Measurements from ENCODE around the gene A2ML1.
"Not testable (repeated sequence)": the region's sequence is repeated elsewhere in the genome, so short reads cannot be mapped to it uniquely, and the experiment has no call there.

The A2ML1 gene

DNA sequence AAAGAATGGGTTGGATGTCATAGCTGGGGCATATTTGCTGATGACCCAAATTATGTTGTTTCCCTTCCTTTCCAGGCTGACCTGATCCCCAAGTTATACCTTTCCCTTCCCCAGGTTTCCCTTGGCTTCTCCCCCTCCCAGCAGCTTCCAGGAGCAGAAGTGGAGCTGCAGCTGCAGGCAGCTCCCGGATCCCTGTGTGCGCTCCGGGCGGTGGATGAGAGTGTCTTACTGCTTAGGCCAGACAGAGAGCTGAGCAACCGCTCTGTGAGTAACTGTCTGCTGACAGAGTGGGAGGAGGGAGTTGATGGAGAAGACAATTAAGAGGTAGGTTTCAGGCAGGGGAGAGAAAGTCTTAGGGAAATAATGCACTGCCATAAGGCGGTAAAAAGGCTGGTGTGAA is 25.0 kb downstream of the A2ML1 start:
- H3K27ac ChIP-seq (ENCODE audit: low read length): no peak overlapping the region

GRCh38 chr12:8849876-8850275 is 27.5 kb downstream of the A2ML1 start:
- no peak overlapping the region for H3K4me3 ChIP-seq (ENCODE audit: low read length)
- no CpG with 5 or more reads among the region's 5 CpGs for WGBS (ENCODE audit: insufficient coverage, insufficient read length)
- DNase-seq (ENCODE audit: low read depth, low spot score): no peak

More for the DNA sequence above, 25.0 kb downstream of the A2ML1 start:
- Histone ChIP-seq H3K4me3 (ENCODE audit: low read length) (no peak overlapping the region), H3K9me3 (ENCODE audit: control insufficient read depth, insufficient read depth, low read length) (no peaks in the 10 kb centered on the region; the same call in 1 of the 2 replicates), H3K27me3 (ENCODE audit: control insufficient read depth, insufficient read depth, low read length) (no peaks in the 10 kb centered on the region; the same call in 1 of the 2 replicates), H3K36me3 (ENCODE audit: control insufficient read depth, insufficient read depth, low read length) (peaks cover 3% of the 10 kb centered on the region; the same call in 1 of the 2 replicates), H3K4me1 (ENCODE audit: control insufficient read depth, insufficient read depth, low read length) (no peaks in the 10 kb centered on the region)
- DNase-seq (ENCODE audit: low read depth, low spot score): no peak
- no CpG with 5 or more reads among the region's 6 CpGs for whole genome bisulfite sequencing (ENCODE audit: insufficient coverage, insufficient read length)

GRCh38 chr12:8852119-8852518 is 29.7 kb downstream of the A2ML1 start:
- Histone ChIP-seq H3K27me3 (ENCODE audit: control insufficient read depth, insufficient read depth, low read length) (no peaks in the 10 kb centered on the region; the same call in 1 of the 2 replicates), H3K4me1 (ENCODE audit: control insufficient read depth, insufficient read depth, low read length) (no peaks in the 10 kb centered on the region), H3K36me3 (ENCODE audit: control insufficient read depth, insufficient read depth, low read length) (no peaks in the 10 kb centered on the region; the same call in 1 of the 2 replicates), H3K27ac (ENCODE audit: low read length) (no peak overlapping the region), H3K4me3 (ENCODE audit: low read length) (no peak overlapping the region), H3K9me3 (ENCODE audit: control insufficient read depth, insufficient read depth, low read length) (no peaks in the 10 kb centered on the region; the same call in 1 of the 2 replicates)
- WGBS (ENCODE audit: insufficient coverage, insufficient read length): no CpG with 5 or more reads among the region's 7 CpGs
- DNase-seq (ENCODE audit: low read depth, low spot score): no peak

More at GRCh38 chr12:8849876-8850275, 27.5 kb downstream of the A2ML1 start:
- H3K9me3 ChIP-seq (ENCODE audit: control insufficient read depth, insufficient read depth, low read length): no peaks in the 10 kb centered on the region; the same call in 1 of the 2 replicates
- no peak overlapping the region for H3K27ac ChIP-seq (ENCODE audit: low read length)
- no peaks in the 10 kb centered on the region; the same call in 1 of the 2 replicates for H3K36me3 ChIP-seq (ENCODE audit: control insufficient read depth, insufficient read depth, low read length)
- H3K27me3 ChIP-seq (ENCODE audit: control insufficient read depth, insufficient read depth, low read length): no peaks in the 10 kb centered on the region; the same call in 1 of the 2 replicates
- H3K4me1 ChIP-seq (ENCODE audit: control insufficient read depth, insufficient read depth, low read length): no peaks in the 10 kb centered on the region

GRCh38 chr12:8855891-8856290 is 33.5 kb downstream of the A2ML1 start:
- Histone ChIP-seq H3K4me3 (ENCODE audit: low read length) (no peak overlapping the region), H3K4me1 (ENCODE audit: control insufficient read depth, insufficient read depth, low read length) (no peaks in the 10 kb centered on the region), H3K36me3 (ENCODE audit: control insufficient read depth, insufficient read depth, low read length) (no peaks in the 10 kb centered on the region), H3K9me3 (ENCODE audit: control insufficient read depth, insufficient read depth, low read length) (no peaks in the 10 kb centered on the region), H3K27ac (ENCODE audit: low read length) (no peak overlapping the region), H3K27me3 (ENCODE audit: control insufficient read depth, insufficient read depth, low read length) (no peaks in the 10 kb centered on the region)
- no peak for DNase-seq (ENCODE audit: low read depth, low spot score)
- no CpG with 5 or more reads among the region's 2 CpGs for whole genome bisulfite sequencing (ENCODE audit: insufficient coverage, insufficient read length)

- H3K27ac ChIP-seq (ENCODE audit: low read length); H3K9me3 ChIP-seq (ENCODE audit: control insufficient read depth, insufficient read depth, low read length); H3K36me3 ChIP-seq (ENCODE audit: control insufficient read depth, insufficient read depth, low read length); H3K4me1 ChIP-seq (ENCODE audit: control insufficient read depth, insufficient read depth, low read length); H3K4me3 ChIP-seq (ENCODE audit: low read length); DNase-seq (ENCODE audit: low read depth, low spot score); H3K27me3 ChIP-seq (ENCODE audit: control insufficient read depth, insufficient read depth, low read length): not testable (repeated sequence)
- WGBS (ENCODE audit: insufficient coverage, insufficient read length): no CpG with 5 or more reads among the region's 4 CpGs
Observed at GRCh38 chr12:8859448-8859847, 37.0 kb downstream of the A2ML1 start.

GRCh38 chr12:8860165-8860961 is 37.9 kb downstream of the A2ML1 start:
- no peaks in the 10 kb centered on the region for H3K4me1 ChIP-seq (ENCODE audit: control insufficient read depth, insufficient read depth, low read length)
- no peak overlapping the region for H3K4me3 ChIP-seq (ENCODE audit: low read length)
- no peak overlapping the region for H3K27ac ChIP-seq (ENCODE audit: low read length)
- no peaks in the 10 kb centered on the region for H3K27me3 ChIP-seq (ENCODE audit: control insufficient read depth, insufficient read depth, low read length)
- no peaks in the 10 kb centered on the region for H3K9me3 ChIP-seq (ENCODE audit: control insufficient read depth, insufficient read depth, low read length)
- no CpG with 5 or more reads among the region's 10 CpGs for WGBS (ENCODE audit: insufficient coverage, insufficient read length)
- peak; percentile 64 for DNase-seq (ENCODE audit: low read depth, low spot score)
- H3K36me3 ChIP-seq (ENCODE audit: control insufficient read depth, insufficient read depth, low read length): no peaks in the 10 kb centered on the region

DNA sequence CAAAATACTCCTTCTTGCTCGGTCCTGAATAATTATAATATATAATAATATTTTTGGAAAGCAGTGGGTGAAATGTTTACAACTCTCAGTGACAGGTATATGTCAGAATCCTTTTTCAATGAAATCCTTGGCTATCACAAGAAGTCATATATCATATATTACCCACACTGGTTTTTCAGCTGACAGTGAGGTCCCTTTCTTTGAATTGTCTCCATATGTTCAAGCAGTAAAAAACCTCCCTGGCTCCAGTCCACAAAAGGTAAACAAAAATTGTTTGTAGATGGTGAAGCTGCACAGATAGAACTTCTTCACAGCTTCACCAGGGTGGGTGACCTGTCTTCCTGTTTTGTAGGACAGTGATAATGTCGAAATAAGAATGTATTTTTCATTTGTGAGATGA is 44.0 kb downstream of the A2ML1 start:
- DNase-seq (ENCODE audit: low read depth, low spot score): no peak
- 100% methylated on average over 1 of the region's 2 CpGs for WGBS (ENCODE audit: insufficient coverage, insufficient read length)
- Histone ChIP-seq H3K27me3 (ENCODE audit: control insufficient read depth, insufficient read depth, low read length) (no peaks in the 10 kb centered on the region), H3K4me3 (ENCODE audit: low read length) (no peak overlapping the region), H3K4me1 (ENCODE audit: control insufficient read depth, insufficient read depth, low read length) (no peaks in the 10 kb centered on the region), H3K36me3 (ENCODE audit: control insufficient read depth, insufficient read depth, low read length) (no peaks in the 10 kb centered on the region; the same call in 1 of the 2 replicates), H3K9me3 (ENCODE audit: control insufficient read depth, insufficient read depth, low read length) (no peaks in the 10 kb centered on the region), H3K27ac (ENCODE audit: low read length) (no peak overlapping the region)

DNA sequence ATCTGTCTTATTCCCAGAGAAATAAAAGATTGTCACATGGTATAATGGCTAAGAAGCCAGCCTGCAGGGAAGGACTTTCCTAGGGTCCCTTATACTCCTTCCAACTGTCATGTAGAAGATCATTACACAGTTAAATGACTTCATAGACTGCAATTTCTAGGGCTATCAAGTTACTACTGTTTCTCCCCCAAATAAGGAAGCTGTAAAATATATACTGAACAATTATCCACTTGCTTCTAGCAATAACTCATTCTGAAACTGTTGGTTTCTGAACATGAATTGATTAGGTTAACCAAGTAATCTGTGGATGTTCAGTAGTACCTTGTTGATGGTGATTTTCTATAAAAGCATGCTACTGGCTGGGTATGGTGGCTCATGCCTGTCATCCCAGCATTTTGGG is 44.6 kb downstream of the A2ML1 start:
- no peaks in the 10 kb centered on the region for H3K4me1 ChIP-seq (ENCODE audit: control insufficient read depth, insufficient read depth, low read length)
- no peaks in the 10 kb centered on the region for H3K9me3 ChIP-seq (ENCODE audit: control insufficient read depth, insufficient read depth, low read length)
- no peak overlapping the region for H3K4me3 ChIP-seq (ENCODE audit: low read length)
- DNase-seq (ENCODE audit: low read depth, low spot score): no peak
- no peak overlapping the region for H3K27ac ChIP-seq (ENCODE audit: low read length)
- no peaks in the 10 kb centered on the region for H3K27me3 ChIP-seq (ENCODE audit: control insufficient read depth, insufficient read depth, low read length)
- H3K36me3 ChIP-seq (ENCODE audit: control insufficient read depth, insufficient read depth, low read length): no peaks in the 10 kb centered on the region; the same call in 1 of the 2 replicates

DNA sequence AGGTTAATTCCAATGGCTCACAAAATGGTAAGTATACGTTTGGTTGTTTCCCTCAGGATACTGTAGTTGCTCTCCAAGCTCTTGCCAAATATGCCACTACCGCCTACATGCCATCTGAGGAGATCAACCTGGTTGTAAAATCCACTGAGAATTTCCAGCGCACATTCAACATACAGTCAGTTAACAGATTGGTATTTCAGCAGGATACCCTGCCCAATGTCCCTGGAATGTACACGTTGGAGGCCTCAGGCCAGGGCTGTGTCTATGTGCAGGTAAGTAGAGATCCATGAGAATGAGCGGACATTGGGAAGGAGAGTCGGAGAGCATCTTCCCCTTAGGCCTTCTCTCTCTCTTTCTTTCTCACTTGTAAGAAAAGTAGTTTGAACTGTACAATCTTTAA is 45.4 kb downstream of the A2ML1 start:
- Histone ChIP-seq H3K36me3 (ENCODE audit: control insufficient read depth, insufficient read depth, low read length) (no peaks in the 10 kb centered on the region; the same call in 1 of the 2 replicates), H3K4me3 (ENCODE audit: low read length) (no peak overlapping the region), H3K9me3 (ENCODE audit: control insufficient read depth, insufficient read depth, low read length) (no peaks in the 10 kb centered on the region), H3K4me1 (ENCODE audit: control insufficient read depth, insufficient read depth, low read length) (no peaks in the 10 kb centered on the region), H3K27ac (ENCODE audit: low read length) (no peak overlapping the region), H3K27me3 (ENCODE audit: control insufficient read depth, insufficient read depth, low read length) (no peaks in the 10 kb centered on the region)
- WGBS (ENCODE audit: insufficient coverage, insufficient read length): no CpG with 5 or more reads among the region's 6 CpGs
- no peak for DNase-seq (ENCODE audit: low read depth, low spot score)

DNA sequence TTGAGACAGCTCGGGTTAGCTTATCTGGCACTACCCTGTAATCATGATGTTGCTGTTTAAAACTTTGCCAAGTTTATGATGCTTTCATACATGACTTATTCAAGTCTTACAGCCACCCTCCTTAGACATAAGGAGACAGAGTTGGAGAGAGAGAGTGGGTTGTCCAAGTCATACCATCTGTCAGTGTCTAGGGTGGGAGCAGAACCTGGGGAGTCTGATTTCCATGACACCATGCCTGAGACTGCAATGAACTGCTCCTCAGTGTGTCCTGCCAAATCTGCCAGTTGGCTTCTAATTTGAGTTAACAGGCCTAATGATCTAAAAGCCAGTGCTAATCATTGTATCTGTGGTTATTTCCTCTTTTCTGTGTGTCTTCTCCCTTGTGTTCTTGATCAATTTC is 48.2 kb downstream of the A2ML1 start:
- Histone ChIP-seq H3K27ac (ENCODE audit: low read length) (no peak overlapping the region), H3K27me3 (ENCODE audit: control insufficient read depth, insufficient read depth, low read length) (no peaks in the 10 kb centered on the region), H3K4me3 (ENCODE audit: low read length) (no peak overlapping the region), H3K4me1 (ENCODE audit: control insufficient read depth, insufficient read depth, low read length) (no peaks in the 10 kb centered on the region), H3K9me3 (ENCODE audit: control insufficient read depth, insufficient read depth, low read length) (no peaks in the 10 kb centered on the region), H3K36me3 (ENCODE audit: control insufficient read depth, insufficient read depth, low read length) (no peaks in the 10 kb centered on the region; the same call in 1 of the 2 replicates)
- no CpG with 5 or more reads among the region's 1 CpG for WGBS (ENCODE audit: insufficient coverage, insufficient read length)
- no peak for DNase-seq (ENCODE audit: low read depth, low spot score)

GRCh38 chr12:8871068-8871467 is 48.6 kb downstream of the A2ML1 start:
- no peaks in the 10 kb centered on the region for H3K9me3 ChIP-seq (ENCODE audit: control insufficient read depth, insufficient read depth, low read length)
- no peak overlapping the region for H3K4me3 ChIP-seq (ENCODE audit: low read length)
- no peaks in the 10 kb centered on the region for H3K4me1 ChIP-seq (ENCODE audit: control insufficient read depth, insufficient read depth, low read length)
- no peak for DNase-seq (ENCODE audit: low read depth, low spot score)
- H3K27me3 ChIP-seq (ENCODE audit: control insufficient read depth, insufficient read depth, low read length): no peaks in the 10 kb centered on the region
- no peaks in the 10 kb centered on the region; the same call in 1 of the 2 replicates for H3K36me3 ChIP-seq (ENCODE audit: control insufficient read depth, insufficient read depth, low read length)
- H3K27ac ChIP-seq (ENCODE audit: low read length): no peak overlapping the region
